ENCODE results near the gene TSPAN9. TPM values are rescaled to one million over a fixed set of nuclear protein-coding genes. Genes with fewer than 3 reads are reported as not detected.

TSPAN9 gene
- total RNA-seq, 1 donor = 13.0 TPM

DNA sequence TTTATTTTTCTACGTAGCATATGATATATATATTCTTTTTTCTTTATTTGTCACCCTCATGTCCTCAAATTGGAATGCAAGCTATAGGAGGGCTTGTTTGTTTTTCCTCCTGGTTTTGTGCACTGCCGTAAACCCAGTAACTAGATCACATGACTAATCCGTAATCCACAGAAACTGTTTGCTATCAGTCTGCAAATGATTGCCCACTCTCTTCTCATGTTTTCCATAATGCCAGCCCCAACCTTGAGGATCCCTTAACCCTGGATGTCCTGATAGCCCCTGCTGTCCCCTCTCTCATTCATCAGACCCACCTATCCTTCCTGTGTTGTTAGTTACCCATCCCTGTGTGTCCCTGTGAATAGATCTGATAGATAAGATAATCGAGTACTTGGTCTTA is 94.0 kb downstream of the TSPAN9 start:
- TF ChIP-seq, protein P1, sequence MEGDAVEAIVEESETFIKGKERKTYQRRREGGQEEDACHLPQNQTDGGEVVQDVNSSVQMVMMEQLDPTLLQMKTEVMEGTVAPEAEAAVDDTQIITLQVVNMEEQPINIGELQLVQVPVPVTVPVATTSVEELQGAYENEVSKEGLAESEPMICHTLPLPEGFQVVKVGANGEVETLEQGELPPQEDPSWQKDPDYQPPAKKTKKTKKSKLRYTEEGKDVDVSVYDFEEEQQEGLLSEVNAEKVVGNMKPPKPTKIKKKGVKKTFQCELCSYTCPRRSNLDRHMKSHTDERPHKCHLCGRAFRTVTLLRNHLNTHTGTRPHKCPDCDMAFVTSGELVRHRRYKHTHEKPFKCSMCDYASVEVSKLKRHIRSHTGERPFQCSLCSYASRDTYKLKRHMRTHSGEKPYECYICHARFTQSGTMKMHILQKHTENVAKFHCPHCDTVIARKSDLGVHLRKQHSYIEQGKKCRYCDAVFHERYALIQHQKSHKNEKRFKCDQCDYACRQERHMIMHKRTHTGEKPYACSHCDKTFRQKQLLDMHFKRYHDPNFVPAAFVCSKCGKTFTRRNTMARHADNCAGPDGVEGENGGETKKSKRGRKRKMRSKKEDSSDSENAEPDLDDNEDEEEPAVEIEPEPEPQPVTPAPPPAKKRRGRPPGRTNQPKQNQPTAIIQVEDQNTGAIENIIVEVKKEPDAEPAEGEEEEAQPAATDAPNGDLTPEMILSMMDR (IDR thresholded peaks at IDR 0.05; ENCODE audit: extremely low read depth, low read depth, low read length) = no peak
- Histone ChIP-seq H3K27me3 (ENCODE audit: insufficient read depth, low read length) (no peaks in the 10 kb centered on the region), H3K4me1 (ENCODE audit: insufficient read depth, low read length) (peaks cover 38% of the 10 kb centered on the region), H3K9me3 (ENCODE audit: low read depth, low read length) (no peaks in the 10 kb centered on the region), H3K27ac (ENCODE audit: low read depth, low read length) (peak overlapping the region; percentile 90), H3K79me2 (ENCODE audit: insufficient read depth, low read length) (no peaks in the 10 kb centered on the region), H3K4me2 (ENCODE audit: insufficient read depth, low read length) (peak overlapping the region; percentile 8), H4K20me1 (ENCODE audit: insufficient read depth, low read length) (peaks cover 3% of the 10 kb centered on the region), H2AFZ (ENCODE audit: low read length) (no peak overlapping the region), H3K4me3 (ENCODE audit: insufficient read depth, low read length) (no peak overlapping the region), H3K36me3 (ENCODE audit: insufficient read depth, low read length) (no peaks in the 10 kb centered on the region)
- DNase-seq (ENCODE audit: insufficient read length, low spot score, missing footprints) = peak; percentile 65

DNA sequence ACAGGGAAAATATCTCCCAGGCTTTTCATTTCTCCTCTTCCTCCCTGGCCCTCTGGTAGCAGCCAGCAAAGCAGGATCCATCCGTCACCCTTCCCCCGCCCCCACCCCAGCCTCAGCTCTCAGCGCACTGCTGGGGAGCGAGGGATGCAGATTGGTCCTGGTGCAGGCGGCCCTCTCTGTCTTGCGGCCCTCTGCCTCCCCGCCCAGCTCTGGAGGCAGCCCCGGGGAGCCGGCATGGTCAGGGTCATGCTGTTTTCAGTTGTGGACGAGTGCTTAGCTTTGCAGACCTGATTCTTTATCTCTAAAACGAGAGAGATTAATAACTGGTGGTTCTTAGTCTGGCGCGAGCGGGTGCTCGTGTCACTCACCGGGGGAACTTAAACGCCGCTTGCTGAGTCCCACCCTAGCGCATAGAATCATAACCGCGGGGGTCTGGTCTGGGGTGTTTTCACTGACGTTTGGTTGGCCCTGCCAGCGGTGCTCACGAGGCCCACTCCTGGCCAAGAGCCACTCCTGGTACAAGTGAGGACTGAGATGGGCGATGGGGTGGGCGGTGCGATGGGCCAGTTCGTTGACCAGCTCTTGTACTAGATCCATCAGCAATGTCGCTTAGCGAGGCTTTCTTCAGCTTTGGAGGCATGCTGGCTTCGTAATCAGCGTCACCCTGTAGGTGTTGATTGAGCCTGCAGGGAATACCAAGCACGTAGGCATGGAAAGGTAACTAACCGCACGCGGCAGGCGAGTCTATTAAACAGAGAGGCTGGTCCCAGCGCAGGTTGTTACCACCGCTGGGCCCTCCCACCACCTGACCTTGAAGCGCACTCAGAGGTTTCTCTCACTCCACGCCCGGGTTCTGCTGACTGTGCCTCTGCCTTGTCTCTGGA is 95.2 kb downstream of the TSPAN9 start:
- H2AFZ ChIP-seq (ENCODE audit: low read length) = no peak overlapping the region
- no peak overlapping the region for H3K4me3 ChIP-seq (ENCODE audit: insufficient read depth, low read length)
- H3K79me2 ChIP-seq (ENCODE audit: insufficient read depth, low read length) = no peaks in the 10 kb centered on the region
- no peaks in the 10 kb centered on the region for H3K27me3 ChIP-seq (ENCODE audit: insufficient read depth, low read length)
- peaks cover 38% of the 10 kb centered on the region for H3K4me1 ChIP-seq (ENCODE audit: insufficient read depth, low read length)
- H3K9me3 ChIP-seq (ENCODE audit: low read depth, low read length) = no peaks in the 10 kb centered on the region
- TF ChIP-seq, protein P1 (IDR thresholded peaks at IDR 0.05; ENCODE audit: extremely low read depth, low read depth, low read length) = no peak
- peaks cover 3% of the 10 kb centered on the region for H4K20me1 ChIP-seq (ENCODE audit: insufficient read depth, low read length)
- peak; percentile 36 for DNase-seq (ENCODE audit: insufficient read length, low spot score, missing footprints)
- H3K36me3 ChIP-seq (ENCODE audit: insufficient read depth, low read length) = no peaks in the 10 kb centered on the region
- no peak overlapping the region for H3K4me2 ChIP-seq (ENCODE audit: insufficient read depth, low read length)
- no peak overlapping the region for H3K27ac ChIP-seq (ENCODE audit: low read depth, low read length)

DNA sequence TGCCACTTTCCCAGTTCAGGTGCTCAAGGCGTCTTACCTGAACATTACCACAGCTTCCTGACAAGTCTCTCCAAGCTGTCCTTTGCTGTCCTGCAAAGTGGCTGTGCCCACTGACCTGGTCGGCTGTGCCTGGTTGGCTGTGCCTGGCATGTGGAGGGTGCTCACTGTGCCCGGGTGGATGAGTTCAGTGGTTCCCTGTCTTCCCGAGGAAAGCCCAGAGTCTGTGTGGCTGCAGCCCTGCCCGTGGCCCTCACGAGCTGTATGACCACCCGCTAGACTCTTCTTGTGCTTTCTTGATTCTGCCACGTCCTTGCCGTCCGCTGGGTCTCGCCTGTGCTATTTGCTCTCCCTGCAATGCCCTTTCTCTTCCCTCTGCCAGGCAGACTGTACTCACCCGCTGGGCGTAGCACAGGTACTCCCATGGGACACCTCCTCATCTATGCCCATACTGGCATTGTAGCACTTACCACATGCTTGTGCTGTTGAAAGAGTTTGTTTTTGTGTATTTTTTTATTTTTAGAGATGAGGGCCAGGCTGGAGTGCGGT is 95.9 kb downstream of the TSPAN9 start:
- Histone ChIP-seq H3K36me3 (ENCODE audit: insufficient read depth, low read length) (no peaks in the 10 kb centered on the region), H3K4me2 (ENCODE audit: insufficient read depth, low read length) (no peak overlapping the region), H3K27me3 (ENCODE audit: insufficient read depth, low read length) (no peaks in the 10 kb centered on the region), H3K4me1 (ENCODE audit: insufficient read depth, low read length) (peaks cover 34% of the 10 kb centered on the region), H3K79me2 (ENCODE audit: insufficient read depth, low read length) (no peaks in the 10 kb centered on the region), H3K27ac (ENCODE audit: low read depth, low read length) (no peak overlapping the region), H3K4me3 (ENCODE audit: insufficient read depth, low read length) (no peak overlapping the region), H2AFZ (ENCODE audit: low read length) (no peak overlapping the region), H4K20me1 (ENCODE audit: insufficient read depth, low read length) (peaks cover 3% of the 10 kb centered on the region), H3K9me3 (ENCODE audit: low read depth, low read length) (no peaks in the 10 kb centered on the region)
- peak; percentile 25 for DNase-seq (ENCODE audit: insufficient read length, low spot score, missing footprints)
- TF ChIP-seq, protein P1 (IDR thresholded peaks at IDR 0.05; ENCODE audit: extremely low read depth, low read depth, low read length) = no peak

DNA sequence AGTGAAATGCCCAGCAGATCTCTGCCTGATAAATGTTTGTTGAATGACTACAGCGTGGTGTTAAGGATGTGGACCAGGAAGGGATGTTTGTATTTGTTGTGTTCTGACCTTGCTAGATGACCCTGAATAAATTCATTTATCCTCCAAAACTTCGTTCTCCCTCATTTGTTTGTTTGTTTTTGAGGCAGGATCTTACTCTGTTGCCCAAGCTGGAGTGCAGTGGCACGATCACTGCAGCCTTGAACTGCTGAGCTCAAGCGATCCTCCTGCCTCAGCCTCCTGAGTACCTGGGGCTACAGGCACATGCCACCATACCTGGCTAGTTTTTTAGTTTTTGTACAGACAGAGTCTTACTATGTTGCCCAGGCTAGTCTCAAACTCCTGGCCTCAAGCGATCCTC is 96.7 kb downstream of the TSPAN9 start:
- Histone ChIP-seq H2AFZ (ENCODE audit: low read length) (no peak overlapping the region), H4K20me1 (ENCODE audit: insufficient read depth, low read length) (peaks cover 5% of the 10 kb centered on the region), H3K4me1 (ENCODE audit: insufficient read depth, low read length) (peaks cover 26% of the 10 kb centered on the region), H3K27me3 (ENCODE audit: insufficient read depth, low read length) (no peaks in the 10 kb centered on the region), H3K9me3 (ENCODE audit: low read depth, low read length) (no peaks in the 10 kb centered on the region), H3K36me3 (ENCODE audit: insufficient read depth, low read length) (no peaks in the 10 kb centered on the region), H3K4me2 (ENCODE audit: insufficient read depth, low read length) (no peak overlapping the region), H3K79me2 (ENCODE audit: insufficient read depth, low read length) (no peaks in the 10 kb centered on the region), H3K4me3 (ENCODE audit: insufficient read depth, low read length) (no peak overlapping the region), H3K27ac (ENCODE audit: low read depth, low read length) (no peak overlapping the region)
- peak; percentile 62 for DNase-seq (ENCODE audit: insufficient read length, low spot score, missing footprints)
- TF ChIP-seq, protein P1 (IDR thresholded peaks at IDR 0.05; ENCODE audit: extremely low read depth, low read depth, low read length) = no peak

Data from osteoblast (primary cell).